NOMO-1 (cell line): ENCODE results near the gene XRCC2.

Experiments used
- DNase-seq, 2 experiments: peaks; one replicate each; lab custom pipeline; 2025; ENCODE audit not compliant: unreplicated experiment in 2 of 2; lab: John Stamatoyannopoulos, UW

Gene XRCC2

GRCh38 chr7:152618427-152618826, 57.5 kb downstream of the XRCC2 start:
- DNase-seq: no peak

DNA sequence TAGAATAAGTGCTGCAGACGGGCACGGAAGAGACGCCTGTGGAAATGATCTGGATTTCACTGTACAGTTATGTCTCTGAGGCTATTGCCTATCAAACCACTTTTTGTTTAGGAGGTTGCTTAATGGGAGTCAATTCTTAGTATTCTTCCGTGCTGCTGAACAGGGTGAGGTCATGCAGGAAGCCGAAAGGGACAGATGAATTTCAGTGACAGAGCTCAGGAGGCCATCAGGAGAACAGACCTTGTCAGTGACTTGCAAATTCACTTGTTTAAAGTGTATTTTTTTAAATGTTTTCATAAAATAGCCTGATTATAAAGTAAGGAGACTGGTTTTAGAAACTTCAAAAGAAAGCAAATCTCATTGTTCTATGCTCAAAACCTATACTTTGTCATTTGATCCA, 58.9 kb downstream of the XRCC2 start:
- no peak for DNase-seq

DNA sequence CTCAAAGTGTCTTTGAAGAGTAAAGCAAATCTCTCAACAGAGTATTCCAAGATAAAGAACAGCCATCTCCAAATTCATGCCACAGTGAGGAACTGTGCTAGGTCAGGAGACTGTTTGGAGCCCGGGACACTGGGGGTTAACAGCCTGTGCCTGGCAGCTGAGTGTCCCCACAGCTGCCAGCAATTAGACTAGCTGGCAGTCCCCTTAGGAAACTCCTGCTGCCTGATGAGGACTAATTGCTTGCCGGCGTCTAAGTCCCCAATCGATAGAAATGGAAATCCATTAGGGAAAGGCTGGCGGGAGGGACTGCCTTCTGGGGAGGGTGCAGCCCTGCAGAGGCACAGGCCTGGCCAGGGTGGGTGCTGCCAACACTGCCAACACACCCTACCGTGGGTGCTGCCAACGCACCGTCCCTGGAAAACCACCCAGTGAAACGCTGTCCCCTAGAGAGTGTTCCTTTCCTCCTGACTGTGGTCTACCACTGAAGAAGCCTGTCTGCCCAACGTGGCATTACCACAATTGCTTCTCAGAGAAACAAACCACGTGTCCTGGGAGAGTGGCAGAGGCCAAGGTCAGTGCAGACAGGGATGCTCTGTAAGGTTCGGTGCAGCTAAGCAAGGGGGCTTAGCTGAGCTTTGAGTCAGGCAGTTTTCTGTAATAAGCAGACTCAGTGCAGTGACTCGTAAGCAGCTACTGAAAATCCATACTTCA, 60.8 kb downstream of the XRCC2 start:
- no peak for DNase-seq

GRCh38 chr7:152608656-152609055, 67.3 kb downstream of the XRCC2 start:
- DNase-seq: no peak

DNA sequence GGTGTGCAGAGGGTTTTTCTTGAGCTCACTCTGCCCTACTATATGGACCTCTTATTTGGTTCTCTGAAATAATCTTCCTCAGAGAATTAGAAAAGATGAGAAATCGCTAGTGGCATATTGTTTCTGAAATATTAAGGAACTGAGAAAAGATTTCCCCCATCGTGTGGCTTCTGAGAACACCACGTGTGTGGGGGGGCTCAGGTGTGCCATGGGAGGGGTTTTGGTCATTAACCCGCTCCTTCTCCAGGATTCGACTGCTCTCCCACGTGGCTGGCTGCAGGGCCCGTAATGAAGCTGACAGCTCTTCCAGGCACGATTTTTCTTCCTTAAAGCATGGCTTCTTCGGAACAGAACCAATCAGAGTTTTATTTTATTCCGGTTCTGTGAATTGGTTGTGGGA, 67.7 kb downstream of the XRCC2 start:
- no peak for DNase-seq

DNA sequence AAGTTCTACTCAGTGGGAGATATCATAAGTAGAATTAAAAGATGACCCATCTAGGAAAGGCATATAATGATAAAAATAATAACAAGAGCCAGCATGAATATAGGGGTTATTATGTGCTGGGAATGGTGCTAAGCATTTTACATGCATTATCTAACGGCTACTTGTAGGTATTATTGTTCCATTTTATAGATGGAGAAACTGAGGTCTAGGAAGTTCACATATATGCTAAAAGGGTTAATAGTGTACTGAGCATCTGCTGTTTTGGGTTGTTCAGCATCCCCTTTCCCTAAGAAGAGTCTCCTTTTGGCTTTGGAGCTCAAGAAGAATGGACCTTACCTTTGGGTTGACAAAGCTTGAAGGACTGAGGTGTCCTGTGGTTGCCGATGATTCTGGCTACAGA, 68.9 kb downstream of the XRCC2 start:
- no peak for DNase-seq

- DNase-seq: no peak
Measured at GRCh38 chr7:152602962-152603361, 73.0 kb downstream of the XRCC2 start.

GRCh38 chr7:152601305-152601798, 74.6 kb downstream of the XRCC2 start:
- no peak for DNase-seq

GRCh38 chr7:152600266-152600665, 75.7 kb downstream of the XRCC2 start:
- no peak for DNase-seq

GRCh38 chr7:152597507-152597906, 78.4 kb downstream of the XRCC2 start:
- no peak for DNase-seq

- no peak for DNase-seq
Measured at GRCh38 chr7:152596824-152597223, 79.1 kb downstream of the XRCC2 start.
